ENCODE data around the gene PGC. TPM values are rescaled to one million over a fixed set of nuclear protein-coding genes. Genes with fewer than 3 reads are reported as not detected.

PGC gene
- total and polyA plus RNA-seq, 9 of the 15 experiments (the other 6 are each of a cell fraction or from before 2014, with no cell fraction given) = 0.17 to 0.40 TPM; not detected in 7

DNA sequence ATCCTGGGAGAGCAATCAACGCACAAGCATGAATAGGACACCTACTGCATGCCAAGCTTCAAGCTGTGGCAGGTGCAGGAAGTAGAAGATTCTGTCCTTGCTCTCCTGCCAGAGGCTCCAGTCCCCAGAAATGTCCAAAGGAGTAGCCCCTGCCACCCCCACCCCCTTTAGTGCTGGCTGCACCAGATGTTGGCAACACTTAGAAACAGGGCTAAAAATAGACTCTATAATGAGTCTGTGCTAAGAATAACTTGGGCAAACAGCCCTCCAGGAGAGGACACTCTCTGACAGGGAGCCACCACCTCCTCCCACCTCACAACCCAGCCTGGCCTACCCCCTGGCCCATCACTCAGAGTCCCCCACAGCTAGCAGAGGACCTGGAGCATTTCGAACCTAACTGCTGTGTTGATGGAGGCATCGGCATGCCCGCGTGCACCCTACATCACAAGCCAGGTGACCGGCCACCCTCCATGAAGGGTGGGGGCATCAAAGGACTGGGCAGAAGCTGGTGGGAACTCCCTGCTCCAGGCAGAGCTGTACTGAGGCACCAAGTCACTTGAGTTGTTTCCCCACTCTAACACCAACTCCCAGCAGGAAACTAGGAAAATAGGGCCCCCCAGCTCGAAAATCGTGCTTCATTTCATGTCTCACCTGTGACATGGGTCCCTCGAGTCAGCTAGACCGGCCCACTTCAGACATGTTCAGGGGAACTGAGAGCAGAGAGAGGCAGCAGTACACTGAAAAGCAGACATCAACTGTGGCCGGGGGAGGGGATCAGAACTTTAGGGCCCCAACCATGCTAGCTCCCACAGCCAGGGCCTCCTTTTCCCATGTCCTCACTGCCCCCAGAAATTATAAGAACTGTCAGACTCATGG is 30.4 kb downstream of the PGC start (continued):
- TF ChIP-seq, protein P1, sequence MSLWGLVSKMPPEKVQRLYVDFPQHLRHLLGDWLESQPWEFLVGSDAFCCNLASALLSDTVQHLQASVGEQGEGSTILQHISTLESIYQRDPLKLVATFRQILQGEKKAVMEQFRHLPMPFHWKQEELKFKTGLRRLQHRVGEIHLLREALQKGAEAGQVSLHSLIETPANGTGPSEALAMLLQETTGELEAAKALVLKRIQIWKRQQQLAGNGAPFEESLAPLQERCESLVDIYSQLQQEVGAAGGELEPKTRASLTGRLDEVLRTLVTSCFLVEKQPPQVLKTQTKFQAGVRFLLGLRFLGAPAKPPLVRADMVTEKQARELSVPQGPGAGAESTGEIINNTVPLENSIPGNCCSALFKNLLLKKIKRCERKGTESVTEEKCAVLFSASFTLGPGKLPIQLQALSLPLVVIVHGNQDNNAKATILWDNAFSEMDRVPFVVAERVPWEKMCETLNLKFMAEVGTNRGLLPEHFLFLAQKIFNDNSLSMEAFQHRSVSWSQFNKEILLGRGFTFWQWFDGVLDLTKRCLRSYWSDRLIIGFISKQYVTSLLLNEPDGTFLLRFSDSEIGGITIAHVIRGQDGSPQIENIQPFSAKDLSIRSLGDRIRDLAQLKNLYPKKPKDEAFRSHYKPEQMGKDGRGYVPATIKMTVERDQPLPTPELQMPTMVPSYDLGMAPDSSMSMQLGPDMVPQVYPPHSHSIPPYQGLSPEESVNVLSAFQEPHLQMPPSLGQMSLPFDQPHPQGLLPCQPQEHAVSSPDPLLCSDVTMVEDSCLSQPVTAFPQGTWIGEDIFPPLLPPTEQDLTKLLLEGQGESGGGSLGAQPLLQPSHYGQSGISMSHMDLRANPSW (CRISPR knock-in tag; IDR thresholded peaks at IDR 0.05) = no peak
- TF ChIP-seq HLTF (IDR thresholded peaks at IDR 0.05) (no peak), KLF6 (CRISPR knock-in tag; IDR thresholded peaks at IDR 0.05; ENCODE audit: borderline replicate concordance) (no peak)

DNA sequence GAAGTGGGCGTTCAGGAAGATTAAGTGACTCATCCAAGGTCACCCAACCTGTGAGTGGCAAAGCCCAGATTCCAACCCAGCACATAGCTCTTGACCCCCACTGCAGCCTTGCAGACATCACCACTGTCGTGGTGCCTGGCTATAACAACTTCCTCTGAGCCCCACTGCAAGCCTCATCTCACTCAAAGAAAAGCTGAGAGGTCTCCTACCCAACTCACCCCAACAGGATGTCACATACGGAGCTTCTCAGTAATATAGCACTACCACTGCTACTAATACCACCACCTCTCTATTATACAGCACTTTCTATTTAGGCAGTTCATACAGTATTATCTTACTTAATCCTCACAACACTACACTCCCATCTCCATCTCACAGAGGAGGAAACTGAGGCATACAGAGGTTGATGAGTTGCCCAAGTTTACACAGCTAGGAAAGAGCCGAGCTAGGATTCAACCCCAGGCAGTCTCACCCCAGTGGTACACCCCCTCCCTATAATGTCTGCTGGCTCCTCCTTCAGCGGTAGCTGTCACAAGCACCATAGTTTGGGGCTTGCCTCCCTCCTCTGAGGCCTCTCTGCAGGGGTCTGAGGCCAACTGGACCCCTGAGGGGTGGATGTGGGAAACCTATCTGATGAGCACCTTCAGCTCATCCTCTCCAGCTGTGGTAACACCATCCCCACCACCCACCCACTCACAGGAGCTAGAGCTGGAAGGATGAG is 31.2 kb downstream of the PGC start:
- H3K4me1 ChIP-seq (replicated peaks in 1 of 2; ENCODE audit: control insufficient read depth in 2 of 2, insufficient read depth in 2 of 2, low read length in 2 of 2) = peaks cover 0 to 14% of the 10 kb centered on the region in 2 experiments; a peak in 2 of 5 replicates
- no peak for DNase-seq (ENCODE audit: extremely low read depth in 1 of 4, low spot score in 3 of 4)
- intact Hi-C loops (cut with micrococcal nuclease) = no loop called here

More for the DNA sequence above, 31.2 kb downstream of the PGC start:
- Histone ChIP-seq H3K27ac (ENCODE audit: extremely low read depth, low read depth, low read length) (no peak overlapping the region), H3K27me3 (ENCODE audit: control insufficient read depth in 2 of 2, insufficient read depth in 2 of 2, low read length in 2 of 2) (peaks cover 2 to 42% of the 10 kb centered on the region in 2 experiments; a peak in 4 of 5 replicates), H3K9me1 (ENCODE audit: control insufficient read depth, insufficient read depth, low read length) (no peaks in the 10 kb centered on the region), H3K79me2 (ENCODE audit: control insufficient read depth, insufficient read depth, low read length) (no peaks in the 10 kb centered on the region), H3K9me3 (replicated peaks; ENCODE audit: control insufficient read depth, insufficient read depth, low read depth, low read length) (no peaks in the 10 kb centered on the region), H3K4me2 (ENCODE audit: insufficient read depth, low read length) (no peak overlapping the region), H4K20me1 (replicated peaks; ENCODE audit: control insufficient read depth, insufficient read depth, low read length) (peaks cover 19% of the 10 kb centered on the region; the same call in 1 of the 2 replicates), H2AFZ (ENCODE audit: low read depth, low read length) (no peak overlapping the region), H3K36me3 (ENCODE audit: control insufficient read depth, insufficient read depth, low read length) (no peaks in the 10 kb centered on the region), H3K4me3 (no peak overlapping the region), H3K9ac (ENCODE audit: insufficient read depth in 1 of 2, low read depth in 2 of 2, low read length in 2 of 2) (no peak overlapping the region)
- FAIRE-seq (no peak), ATAC-seq (no peak)
- BruUV-seq (replicated peaks) = no TSS peak
- in situ Hi-C loops (cut with MboI) = no loop called here
- no peak for TF ChIP-seq MTA3 (IDR thresholded peaks at IDR 0.05; ENCODE audit: borderline replicate concordance)
- TF ChIP-seq RBM22 (IDR thresholded peaks at IDR 0.05; ENCODE audit: low read depth, low read length, poor library complexity, severe bottlenecking) = no peak
- TF ChIP-seq ETV5 (CRISPR knock-in tag; IDR thresholded peaks at IDR 0.05; ENCODE audit: low read depth) = no peak
- ChIA-PET CTCF (ENCODE audit: low intra/inter-chr PET ratio) (interaction anchor here (0.8 kb wide), 1 partner anchor 10 kb away, joined by 4 read pairs; no protein-coding TSS in a partner anchor), POLR2A (interaction anchor here (0.6 to 1.5 kb wide), 3 partner anchors 8 to 385 kb away, joined by 3 to 5 read pairs (median 5); no protein-coding TSS in a partner anchor)
- 0% methylated on average over 5 of the region's 5 CpGs for WGBS (ENCODE audit: insufficient coverage, low coverage, missing lambda C conversion rate)
